NCI-H128 (cell line): ENCODE data around the gene TBX1.

ENCODE experiments used
- DNase-seq: peaks from one replicate; lab custom pipeline; 2025; ENCODE audit not compliant: unreplicated experiment; lab: John Stamatoyannopoulos, UW

The TBX1 gene

DNA sequence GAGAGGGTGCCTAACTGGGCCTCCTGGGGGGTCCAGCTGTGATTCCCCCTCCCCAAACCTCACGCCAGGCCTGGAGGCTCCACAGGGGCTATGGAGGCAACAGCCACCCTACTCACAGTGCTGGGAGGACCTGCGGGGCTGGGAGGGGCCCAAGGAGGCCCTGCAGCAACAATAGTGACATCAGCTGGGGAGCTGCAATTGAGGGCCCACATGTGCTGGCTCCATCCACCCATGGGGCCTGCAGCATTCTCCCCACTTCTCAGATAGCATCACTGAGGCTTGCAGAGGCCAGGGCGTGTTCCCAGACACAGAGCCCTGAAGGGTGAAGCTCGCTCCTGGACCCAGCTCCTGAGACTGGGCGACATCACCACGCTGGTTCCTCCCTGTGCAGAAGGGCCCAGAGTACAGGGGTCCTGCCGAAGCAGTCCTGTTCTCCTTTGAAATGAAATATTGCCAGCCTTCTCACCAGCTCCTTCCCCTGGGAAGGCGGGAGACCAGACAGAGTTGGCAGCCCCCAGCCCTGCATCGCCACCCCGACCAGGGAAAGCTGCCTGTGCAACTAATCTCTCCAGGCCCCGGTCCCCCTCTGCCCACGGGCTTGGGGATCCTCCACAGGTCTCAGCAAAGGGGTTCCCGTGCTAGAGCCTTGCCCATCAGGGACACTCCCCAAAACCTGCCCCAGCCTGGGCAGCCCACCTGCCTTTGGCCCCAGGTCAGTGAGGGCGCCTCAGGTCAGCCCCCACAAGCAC lies 8.9 kb upstream of the TBX1 start:
- no peak for DNase-seq

DNA sequence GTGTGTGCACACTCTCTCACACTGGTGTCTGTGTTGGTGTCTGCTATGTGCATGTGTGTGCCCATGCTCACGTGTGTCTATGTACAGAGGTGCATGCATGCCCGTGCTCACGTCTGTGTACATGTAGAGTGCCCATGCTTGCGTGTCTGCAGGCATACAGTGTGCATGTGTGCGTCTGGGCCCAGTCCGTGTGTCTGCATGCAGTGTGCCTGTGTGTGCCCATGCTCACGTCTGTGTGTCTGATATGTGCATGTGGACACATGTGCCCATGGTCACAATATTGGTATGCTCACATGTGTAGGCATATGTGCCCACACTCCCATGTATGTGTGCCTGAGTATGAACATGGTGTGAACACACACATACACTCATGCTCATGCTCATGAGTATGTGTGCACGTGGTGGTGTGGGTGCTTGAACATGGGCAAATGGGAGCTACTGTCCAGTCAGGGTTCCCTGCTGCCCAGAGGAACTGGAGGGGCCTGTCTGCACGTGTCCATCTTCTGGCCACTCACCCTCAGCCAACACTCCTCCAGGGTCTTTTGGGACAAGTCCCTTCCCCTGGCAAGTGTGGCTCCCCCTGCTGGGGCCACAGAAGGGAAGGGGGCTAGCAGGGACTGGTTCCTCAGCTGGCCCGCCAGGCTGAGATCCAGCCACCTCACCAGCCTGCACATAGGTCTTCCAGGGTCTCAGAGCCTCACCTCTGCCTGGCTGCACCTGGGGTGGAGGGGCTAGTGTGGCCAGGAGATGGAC lies 7.3 kb upstream of the TBX1 start:
- DNase-seq: no peak

DNA sequence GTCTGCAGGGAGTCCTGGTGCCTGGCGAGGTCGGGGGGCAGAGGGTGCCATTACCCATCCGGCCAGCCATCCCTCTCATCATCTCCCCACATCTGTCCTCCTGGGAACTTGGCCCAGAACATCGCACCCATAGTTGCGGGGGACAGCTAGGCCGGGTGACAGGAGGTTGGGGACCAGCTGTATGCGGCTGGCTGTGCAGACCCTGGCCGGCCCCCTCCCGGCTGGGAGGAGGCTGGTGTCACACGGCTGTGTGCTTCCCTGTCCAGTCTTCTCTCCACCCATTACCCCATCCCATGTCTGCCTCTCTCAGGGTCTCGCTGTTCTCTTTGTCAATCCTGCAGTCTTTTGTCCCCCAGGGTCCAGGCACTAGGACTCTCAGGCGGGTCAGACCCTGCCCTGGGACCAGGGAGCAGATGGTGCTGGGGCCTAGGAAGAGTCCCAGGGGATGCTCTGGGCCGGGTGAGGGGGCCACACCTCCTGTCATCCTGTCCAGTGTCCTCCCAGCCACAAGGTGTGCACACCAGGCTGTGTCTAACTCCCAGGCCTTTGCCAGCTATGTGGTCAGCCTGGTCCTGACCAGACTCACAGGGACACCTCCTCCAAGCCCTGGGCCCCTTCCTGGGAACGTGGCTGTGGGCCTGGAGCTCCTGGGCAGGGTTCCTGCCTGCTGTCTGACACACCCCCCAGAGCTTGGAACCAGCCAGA lies 6.4 kb upstream of the TBX1 start:
- DNase-seq: no peak

DNA sequence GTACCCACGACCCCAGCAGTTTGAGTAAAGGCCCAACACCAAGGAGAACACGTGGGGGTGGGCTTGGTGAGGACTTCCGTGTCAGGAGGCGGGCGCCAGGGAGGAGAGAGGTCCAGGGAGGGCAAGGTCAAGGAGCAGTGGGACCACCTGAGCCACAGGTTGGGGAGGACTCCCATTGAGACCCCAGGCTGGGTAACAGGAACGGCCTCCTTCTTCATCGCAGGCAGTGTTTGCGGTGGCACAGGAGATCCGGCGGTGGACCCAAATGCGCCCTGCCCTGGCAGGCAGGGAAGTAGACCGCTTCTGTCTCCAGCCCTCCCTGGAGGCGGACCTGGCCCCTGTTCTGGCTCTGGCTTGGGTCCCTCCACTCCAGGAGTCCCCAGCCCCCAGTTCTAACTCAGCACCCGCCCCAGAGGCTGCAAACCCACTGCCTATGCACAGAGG lies 5.9 kb upstream of the TBX1 start:
- no peak for DNase-seq

GRCh38 chr22:19755145-19755710 lies 5.3 kb upstream of the TBX1 start:
- no peak for DNase-seq

GRCh38 chr22:19755722-19756287 lies 4.8 kb upstream of the TBX1 start:
- DNase-seq: no peak

DNA sequence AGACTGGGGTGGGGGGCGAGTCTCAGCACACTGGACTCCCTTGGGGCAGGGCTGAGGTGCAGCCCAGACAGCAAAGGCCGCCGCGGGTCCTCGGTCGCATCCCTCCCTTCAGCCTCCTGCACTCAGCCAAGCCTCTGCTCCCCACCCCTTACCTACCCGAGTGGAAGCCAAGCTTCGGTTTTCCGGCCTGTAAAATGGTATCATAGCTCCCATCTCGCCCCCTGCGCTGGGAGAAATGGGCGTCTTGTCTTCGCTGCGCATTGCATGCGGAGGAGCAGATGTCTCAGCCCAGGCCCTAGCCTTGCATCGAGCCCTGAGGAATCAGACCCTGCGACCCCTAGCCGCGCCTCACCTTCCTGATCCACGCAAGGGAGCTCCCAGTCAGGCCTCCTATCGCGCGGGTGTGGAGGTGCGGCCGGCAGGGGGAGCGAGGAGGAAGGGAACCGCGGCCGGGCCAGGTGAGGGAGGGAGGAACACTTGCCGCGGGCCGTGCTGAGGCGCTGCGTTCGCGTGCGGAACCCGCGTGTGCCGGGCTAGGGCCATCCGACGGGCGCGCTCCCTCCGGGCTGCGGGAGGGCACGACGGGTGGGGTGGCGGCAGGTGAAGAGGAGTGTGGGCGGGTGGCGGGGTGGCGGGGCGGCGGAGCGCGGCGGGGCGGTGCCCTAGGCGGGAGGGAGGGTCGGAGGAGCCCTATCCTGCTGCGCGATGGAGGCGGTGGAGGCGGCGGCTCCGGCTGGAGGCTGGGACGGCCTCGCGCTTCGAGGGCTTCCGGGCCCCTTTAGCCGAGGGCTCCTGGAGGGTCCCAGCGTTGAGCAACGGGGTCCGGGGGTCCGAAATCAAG lies 4.1 kb upstream of the TBX1 start:
- DNase-seq: no peak

DNA sequence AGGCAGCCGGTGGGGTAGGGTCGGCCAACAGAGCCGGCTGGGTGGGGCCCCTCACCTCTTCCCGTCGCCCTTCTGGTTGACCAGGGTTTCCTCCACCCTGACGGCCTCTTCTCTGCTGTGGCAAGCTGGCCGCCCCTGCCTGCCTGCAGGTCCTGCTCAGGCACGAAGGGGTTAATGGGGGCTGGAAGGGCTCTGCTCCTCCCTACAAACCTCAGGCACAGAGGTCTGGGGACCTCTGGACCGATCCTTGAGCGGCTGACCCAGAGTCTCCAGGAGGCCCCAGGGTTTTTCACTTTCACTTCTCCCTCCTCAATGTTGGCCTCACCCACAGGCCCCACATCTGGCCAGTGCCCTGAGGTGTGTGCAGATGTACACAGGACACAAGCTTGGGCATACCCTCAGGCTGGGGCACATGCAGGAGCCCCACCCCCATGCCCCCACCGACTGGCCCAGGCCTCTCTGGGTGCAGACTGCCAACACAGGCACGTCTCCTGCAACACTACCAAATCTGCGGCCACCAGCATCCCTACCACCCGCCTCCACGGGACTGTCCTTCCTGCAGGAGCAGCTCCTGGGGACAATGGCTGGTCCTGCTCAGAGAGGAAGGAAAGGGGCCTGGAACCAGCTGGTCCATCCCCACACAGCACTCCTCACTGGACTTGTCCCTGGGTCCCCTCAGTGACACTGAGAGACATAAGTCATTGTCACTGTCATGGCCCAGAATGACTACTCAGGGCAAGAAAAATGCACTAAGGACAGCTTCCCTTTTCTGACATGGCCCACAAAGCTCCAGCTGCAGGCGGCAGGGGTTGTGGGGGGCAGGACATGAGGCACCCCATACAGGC lies 3.2 kb upstream of the TBX1 start:
- DNase-seq: no peak

GRCh38 chr22:19757985-19758895 lies 2.3 kb upstream of the TBX1 start:
- DNase-seq: no peak

GRCh38 chr22:19758896-19759426 lies 1.6 kb upstream of the TBX1 start:
- no peak for DNase-seq

- DNase-seq: no peak
Observed at GRCh38 chr22:19759427-19760057, 1.0 kb upstream of the TBX1 start.

GRCh38 chr22:19760951-19761724 lies 560 bp downstream of the TBX1 start:
- no peak for DNase-seq

DNA sequence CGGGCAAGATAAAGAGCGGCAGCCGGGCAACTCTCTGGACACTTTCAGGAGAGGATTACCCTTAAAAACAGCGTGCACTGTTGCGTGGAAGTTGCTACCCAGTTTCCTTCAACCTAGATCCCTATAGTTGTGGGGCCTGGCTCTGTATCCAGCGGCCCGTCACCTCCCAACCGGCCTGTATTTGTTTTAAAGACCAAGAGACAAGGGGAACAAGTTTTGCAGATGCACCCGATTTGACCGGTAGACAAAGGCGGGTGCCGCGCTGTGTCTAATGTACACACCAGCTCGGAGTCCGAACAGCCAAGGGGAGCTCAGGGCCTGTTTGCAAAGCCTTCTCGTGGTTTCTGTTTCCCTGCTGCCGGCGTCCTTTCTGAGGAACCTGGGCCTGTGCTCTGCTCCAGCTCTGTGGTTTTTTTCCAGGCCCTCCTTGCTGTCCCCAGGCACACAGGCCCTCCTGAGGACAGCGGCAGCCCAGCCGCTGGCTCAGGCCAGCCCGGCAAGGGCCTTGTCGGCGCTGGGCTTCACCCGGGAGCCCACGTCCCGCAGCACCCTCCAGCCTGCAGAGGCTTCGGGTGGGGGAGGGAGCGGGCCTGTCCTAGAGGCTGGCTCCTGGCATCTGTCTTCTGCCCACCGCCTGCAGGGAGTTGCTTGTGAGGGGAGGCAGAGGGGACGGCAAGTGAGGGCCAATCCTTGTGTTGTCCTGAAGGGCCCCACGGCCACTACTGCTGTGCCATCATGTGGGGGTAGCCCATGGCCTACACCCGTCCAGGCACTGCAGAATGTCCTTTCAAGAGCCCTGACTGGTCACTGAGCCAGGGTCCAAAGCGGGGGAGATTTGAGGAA lies 1.4 kb downstream of the TBX1 start:
- no peak for DNase-seq

GRCh38 chr22:19762568-19763457 lies 2.2 kb downstream of the TBX1 start:
- no peak for DNase-seq
